NCI-H460 (cell line): Measurements from ENCODE around the gene UROC1. TPM values are rescaled to one million over a fixed set of nuclear protein-coding genes. Genes with fewer than 3 reads are reported as not detected.

Experiments
- DNase-seq: peaks from one replicate; pipeline ENCODE4 v3.0.0-alpha.2; 2016; ENCODE audit warnings: low read depth; ENCODE audit errors: extremely low read depth
- total RNA-seq: library from RNA; depleted of rRNA; stranded (reverse); fragments of >200 nt; shearing (Covaris generic); gene quantifications from 2 replicates; pipeline ENCODE4 v1.2.3, GENCODE V29; 2014

Gene UROC1
- total RNA-seq, 1 experiment from 2014 or later: not detected

DNA sequence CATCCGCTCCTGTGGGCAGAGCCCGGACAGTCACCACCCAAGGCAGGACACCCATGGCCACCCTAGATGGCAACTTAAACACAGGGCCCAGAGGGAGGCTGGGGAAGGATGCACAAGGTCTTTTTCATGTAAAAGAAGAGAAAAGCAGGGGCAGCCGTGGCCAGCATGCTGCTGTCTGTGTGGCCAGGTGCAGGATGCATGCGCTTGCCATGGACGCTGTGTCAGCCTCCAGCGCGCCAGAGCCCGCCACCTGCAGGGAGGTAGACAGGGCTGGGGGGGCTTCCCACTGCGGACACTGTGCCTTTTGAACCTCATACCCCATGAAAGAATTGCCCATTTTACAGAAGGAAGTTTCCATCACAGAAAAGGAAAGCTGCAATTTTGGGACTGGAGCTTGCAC, 18.2 kb downstream of the UROC1 start:
- DNase-seq: no peak

GRCh38 chr3:126498929-126499328, 18.6 kb downstream of the UROC1 start:
- DNase-seq: no peak

GRCh38 chr3:126498461-126498860, 19.1 kb downstream of the UROC1 start:
- DNase-seq: no peak

DNA sequence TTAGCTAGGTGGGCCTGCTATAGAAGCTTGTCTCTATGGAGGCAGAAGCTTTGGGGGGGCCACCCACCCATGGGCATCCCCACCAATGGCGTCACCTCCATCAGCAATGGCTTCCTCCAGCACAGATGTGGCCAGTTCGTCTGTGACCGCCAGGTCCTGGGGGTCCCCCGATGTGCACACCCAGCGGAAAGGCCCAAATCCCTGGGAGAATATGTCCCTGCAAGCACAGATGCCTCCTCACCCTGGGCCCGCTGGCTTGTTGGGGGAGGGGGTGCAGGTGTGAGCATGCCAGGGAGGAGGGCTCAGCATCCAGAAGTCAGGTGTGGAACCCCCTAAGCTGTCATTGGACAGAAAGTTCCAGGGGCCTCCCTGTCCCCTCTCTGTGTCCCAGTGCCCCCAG, 19.6 kb downstream of the UROC1 start:
- DNase-seq: no peak

GRCh38 chr3:126496894-126497850, 20.4 kb downstream of the UROC1 start:
- no peak for DNase-seq

- no peak for DNase-seq
Measured at GRCh38 chr3:126495786-126496185, 21.8 kb downstream of the UROC1 start.

- no peak for DNase-seq
Measured at GRCh38 chr3:126494970-126495230, 22.7 kb downstream of the UROC1 start.

GRCh38 chr3:126494204-126494969, 23.2 kb downstream of the UROC1 start:
- no peak for DNase-seq

GRCh38 chr3:126493739-126494138, 23.8 kb downstream of the UROC1 start:
- no peak for DNase-seq

DNA sequence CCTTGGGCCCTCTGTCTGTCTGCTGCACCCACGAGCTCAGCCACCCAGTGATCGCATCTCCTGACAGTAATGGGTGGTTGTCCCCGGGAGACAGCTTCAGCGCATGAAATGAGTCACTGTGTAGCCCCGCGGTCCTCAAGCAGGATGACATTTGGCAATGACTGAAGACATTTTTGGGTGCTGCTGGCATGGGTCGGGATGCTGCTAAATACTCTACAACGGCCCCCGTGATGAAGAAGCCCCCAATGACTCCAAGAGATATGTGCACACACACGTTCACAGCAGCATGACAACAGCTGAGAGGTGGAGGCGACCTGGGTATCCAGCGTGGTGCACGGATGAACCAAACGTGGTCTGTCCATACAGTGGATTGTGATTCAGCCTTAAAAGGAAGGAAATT, 24.5 kb downstream of the UROC1 start:
- DNase-seq: no peak

GRCh38 chr3:126491221-126492013, 26.2 kb downstream of the UROC1 start:
- no peak for DNase-seq

- no peak for DNase-seq
Measured at GRCh38 chr3:126490619-126491018, 27.0 kb downstream of the UROC1 start.

DNA sequence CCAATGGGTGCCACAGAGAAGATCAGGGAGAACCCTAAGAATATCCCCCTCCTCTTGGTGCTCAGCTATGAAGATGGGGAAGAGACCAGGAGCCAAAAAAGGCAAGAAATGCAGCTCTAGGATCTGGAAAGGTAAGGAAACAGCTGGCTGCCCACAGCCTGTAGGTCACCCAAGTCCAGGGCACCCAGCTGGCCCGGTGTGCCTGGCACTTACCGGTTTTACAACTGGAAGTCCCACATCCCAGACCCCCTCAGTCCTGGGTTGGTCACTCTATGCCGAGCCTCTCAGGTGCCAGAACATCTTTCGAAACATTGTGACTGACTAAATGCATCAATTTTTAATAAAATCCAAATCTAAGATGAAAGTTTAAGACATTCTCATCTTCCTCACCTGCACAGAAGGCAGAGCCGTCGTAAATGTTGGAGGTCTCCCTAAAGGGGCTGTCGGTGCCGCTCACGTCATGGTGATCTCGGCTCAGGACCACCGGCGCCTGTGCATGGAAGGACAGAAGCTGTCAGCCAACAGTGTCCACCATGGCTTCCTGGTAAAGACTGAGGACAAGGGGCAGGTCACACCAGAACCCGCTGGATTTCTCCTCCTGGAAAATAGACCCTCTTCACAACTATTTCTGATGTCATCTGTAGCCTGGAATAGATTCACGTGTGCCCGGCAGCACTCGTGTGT, 28.5 kb downstream of the UROC1 start:
- no peak for DNase-seq

GRCh38 chr3:126488185-126488584, 29.4 kb downstream of the UROC1 start:
- DNase-seq: no peak

- no peak for DNase-seq
Measured at GRCh38 chr3:126487151-126487771, 30.3 kb downstream of the UROC1 start.

GRCh38 chr3:126486360-126486847, 31.2 kb downstream of the UROC1 start:
- no peak for DNase-seq

GRCh38 chr3:126485956-126486355, 31.6 kb downstream of the UROC1 start:
- no peak for DNase-seq

- DNase-seq: no peak
Measured at GRCh38 chr3:126485176-126485897, 32.2 kb downstream of the UROC1 start.

DNA sequence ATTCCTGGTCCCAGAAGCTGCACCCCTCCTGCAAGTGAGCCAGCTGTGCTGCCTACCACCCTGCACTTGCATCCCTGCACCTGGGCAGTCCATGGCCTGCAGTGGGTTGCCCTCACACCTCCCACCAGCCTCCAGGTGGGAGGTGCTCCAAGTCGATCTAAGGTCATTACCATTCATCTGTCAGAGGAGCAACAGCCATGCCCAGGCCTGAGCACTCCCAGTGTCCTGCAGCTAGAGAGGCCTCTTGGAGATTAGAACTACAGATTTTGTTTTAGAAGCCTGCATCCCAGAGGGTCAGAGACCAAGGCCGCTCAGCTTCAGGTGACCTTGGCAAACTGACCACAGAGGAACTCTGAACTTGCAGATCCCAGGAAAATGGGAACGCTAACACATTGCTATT, 32.9 kb downstream of the UROC1 start:
- DNase-seq: no peak
